PC-9 (cell line): ENCODE measurements around the gene VPS35. TPM values are rescaled to one million over a fixed set of nuclear protein-coding genes. Genes with fewer than 3 reads are reported as not detected.
"Not testable (repeated sequence)": the region's sequence is repeated elsewhere in the genome, so short reads cannot be mapped to it uniquely, and the experiment has no call there.

Source experiments
- BruUV-seq: library from RNA; stranded (reverse); fragments of 400-500 nt; replicated peaks from 2 replicates; lab custom pipeline; 2021; lab: Mats Ljungman, UMichigan
- CTCF ChIA-PET: fragments of 300-600 bp; sonication (Branson Sonifier 250); formaldehyde crosslinking; loops from one replicate; lab custom pipeline; 2022; ENCODE audit warnings: antibody characterized with exemption; lab: Charles Lee
- POLR2A ChIA-PET: fragments of 300-600 bp; sonication (Branson Sonifier 250); formaldehyde crosslinking; loops from one replicate; lab custom pipeline; 2022; ENCODE audit warnings: antibody characterized with exemption; ENCODE audit not compliant: unreplicated experiment; lab: Charles Lee
- DNase-seq, 2 experiments: peaks; one replicate each; pipeline versions ENCODE4 v3.0.0 to v3.0.0-alpha.2; 2015 to 2022; ENCODE audit warnings: mixed read lengths in 1 of 2
- H2AFZ ChIP-seq: fragments of 200-600 bp; sonication (generic); 2 replicates; pipeline ENCODE4 v1.8.1; 2017; ENCODE audit warnings: antibody characterized with exemption
- H3F3A ChIP-seq: fragments of 200-600 bp; sonication (generic); 2 replicates; pipeline ENCODE4 v1.8.1; 2017; ENCODE audit warnings: antibody characterized with exemption, mild to moderate bottlenecking, low read depth; ENCODE audit not compliant: insufficient read depth
- H3K27ac ChIP-seq: fragments of 200-600 bp; sonication (generic); 2 replicates; pipeline ENCODE4 v1.6.1; 2016; ENCODE audit warnings: mixed run types
- H3K27me3 ChIP-seq: fragments of 200-600 bp; sonication (generic); 2 replicates; pipeline ENCODE4 v1.6.1; 2016; ENCODE audit warnings: low read depth, mixed run types; ENCODE audit not compliant: insufficient read depth
- H3K36me3 ChIP-seq: fragments of 200-600 bp; sonication (generic); 2 replicates; pipeline ENCODE4 v1.6.1; 2016; ENCODE audit warnings: low read depth, mixed run types
- H3K4me1 ChIP-seq: fragments of 200-600 bp; sonication (generic); replicated peaks from 2 replicates; pipeline ENCODE4 v1.6.1; 2016; ENCODE audit warnings: mixed run types; ENCODE audit not compliant: insufficient read depth
- H3K4me2 ChIP-seq: fragments of 200-600 bp; sonication (generic); 2 replicates; pipeline ENCODE4 v1.6.1; 2017; ENCODE audit warnings: mixed run types
- H3K4me3 ChIP-seq: fragments of 200-600 bp; sonication (generic); 2 replicates; pipeline ENCODE4 v1.6.1; 2016; ENCODE audit warnings: mixed run types
- H3K79me2 ChIP-seq: fragments of 200-600 bp; sonication (generic); 2 replicates; pipeline ENCODE4 v1.6.1; 2017; ENCODE audit warnings: low read depth, mixed run types
- H3K9me2 ChIP-seq: fragments of 200-600 bp; sonication (generic); 2 replicates; pipeline ENCODE4 v1.8.1; 2017; ENCODE audit warnings: mild to moderate bottlenecking; ENCODE audit not compliant: insufficient read depth
- H3K9me3 ChIP-seq: fragments of 200-600 bp; sonication (generic); 2 replicates; pipeline ENCODE4 v1.8.1; 2016; ENCODE audit warnings: low read depth; ENCODE audit not compliant: insufficient read depth
- H4K20me1 ChIP-seq: fragments of 200-600 bp; sonication (generic); 2 replicates; pipeline ENCODE4 v1.8.1; 2017; ENCODE audit not compliant: insufficient read depth
- EZH2 ChIP-seq: fragments of 200-600 bp; sonication (generic); IDR thresholded peaks from 2 replicates; pipeline ENCODE4 v1.8.0; 2017; ENCODE audit warnings: antibody characterized with exemption, low read depth
- intact Hi-C: fragments of 100-400 bp; cut with micrococcal nuclease; formaldehyde crosslinking; loops from one replicate; pipeline ENCODE4 v1.10.0; 2022; ENCODE audit not compliant: unreplicated experiment
- total RNA-seq: library from RNA; stranded (reverse); gene quantifications from 2 replicates; pipeline ENCODE4 v1.2.3, GENCODE V29; 2021
- TF ChIP-seq, protein P1 (sequence below): fragments of 200-600 bp; sonication (generic); conservative IDR thresholded peaks from 2 replicates; pipeline ENCODE4 v1.6.1; 2017; ENCODE audit warnings: mixed run types, antibody characterized with exemption, mild to moderate bottlenecking, moderate library complexity

Gene VPS35
- total RNA-seq, 1 experiment from 2014 or later: 98.4 TPM

GRCh38 chr16:46687486-46687885 lies 1.5 kb downstream of the VPS35 start:
- Histone ChIP-seq H3K79me2 (peaks cover 86% of the 10 kb centered on the region), H3K4me2 (peak overlapping the region; percentile 91), H3K9me2 (0 out of 2 replicates have a peak, but pooled peaks cover 3% of the 10 kb centered on the region), H2AFZ (no peak overlapping the region), H3K27ac (no peak overlapping the region), H3F3A (peaks cover 14% of the 10 kb centered on the region; the same call in 1 of the 2 replicates), H3K27me3 (no peaks in the 10 kb centered on the region), H3K4me3 (peak overlapping the region; percentile 73), H3K36me3 (no peaks in the 10 kb centered on the region), H3K4me1 (peaks cover 34% of the 10 kb centered on the region), H4K20me1 (peaks cover 54% of the 10 kb centered on the region), H3K9me3 (no peaks in the 10 kb centered on the region)
- intact Hi-C loops: loop anchor here (5.0 kb wide), 2 partner anchors 70 to 115 kb away; no protein-coding TSS in a partner anchor
- ChIA-PET POLR2A (no interaction called here), CTCF (no interaction called here)
- no peak for TF ChIP-seq EZH2
- TF ChIP-seq, protein P1, sequence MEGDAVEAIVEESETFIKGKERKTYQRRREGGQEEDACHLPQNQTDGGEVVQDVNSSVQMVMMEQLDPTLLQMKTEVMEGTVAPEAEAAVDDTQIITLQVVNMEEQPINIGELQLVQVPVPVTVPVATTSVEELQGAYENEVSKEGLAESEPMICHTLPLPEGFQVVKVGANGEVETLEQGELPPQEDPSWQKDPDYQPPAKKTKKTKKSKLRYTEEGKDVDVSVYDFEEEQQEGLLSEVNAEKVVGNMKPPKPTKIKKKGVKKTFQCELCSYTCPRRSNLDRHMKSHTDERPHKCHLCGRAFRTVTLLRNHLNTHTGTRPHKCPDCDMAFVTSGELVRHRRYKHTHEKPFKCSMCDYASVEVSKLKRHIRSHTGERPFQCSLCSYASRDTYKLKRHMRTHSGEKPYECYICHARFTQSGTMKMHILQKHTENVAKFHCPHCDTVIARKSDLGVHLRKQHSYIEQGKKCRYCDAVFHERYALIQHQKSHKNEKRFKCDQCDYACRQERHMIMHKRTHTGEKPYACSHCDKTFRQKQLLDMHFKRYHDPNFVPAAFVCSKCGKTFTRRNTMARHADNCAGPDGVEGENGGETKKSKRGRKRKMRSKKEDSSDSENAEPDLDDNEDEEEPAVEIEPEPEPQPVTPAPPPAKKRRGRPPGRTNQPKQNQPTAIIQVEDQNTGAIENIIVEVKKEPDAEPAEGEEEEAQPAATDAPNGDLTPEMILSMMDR: no peak
- BruUV-seq: TSS peak; percentile 49
- no peak for DNase-seq

DNA sequence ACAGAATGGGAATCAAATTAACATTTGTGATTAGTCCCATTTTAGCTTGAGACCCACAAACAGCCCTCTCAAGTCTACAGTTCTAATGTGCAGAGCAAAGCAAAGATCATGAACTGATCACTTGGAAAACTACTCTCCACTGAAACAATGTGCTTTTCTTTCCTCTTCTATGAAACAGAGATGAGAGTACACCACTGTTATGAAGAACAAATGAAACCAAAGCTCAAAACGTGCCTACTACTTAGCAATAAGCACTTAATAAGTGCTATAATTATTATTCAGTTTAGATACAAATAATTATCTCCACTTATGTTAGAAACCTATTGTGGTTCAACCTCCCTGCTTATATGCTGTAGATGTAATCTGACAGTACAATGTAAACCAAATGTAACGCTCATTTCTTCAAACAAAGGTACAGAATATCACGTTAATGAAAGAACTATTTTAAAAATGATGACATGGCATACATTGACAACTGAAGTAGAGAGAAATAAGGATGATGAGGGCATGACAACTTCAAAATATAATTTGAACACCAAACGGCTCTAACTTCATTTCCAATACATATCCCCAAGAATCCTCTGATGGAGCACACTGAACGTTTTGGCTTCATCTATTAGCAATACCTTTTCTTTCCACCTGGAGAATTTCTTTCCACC lies 2.0 kb downstream of the VPS35 start:
- Histone ChIP-seq H3K9me3 (no peaks in the 10 kb centered on the region), H3K79me2 (peaks cover 86% of the 10 kb centered on the region), H3K4me3 (peak overlapping the region; percentile 73; the same call in 1 of the 2 replicates), H3K4me2 (peak overlapping the region; percentile 91), H3K27me3 (no peaks in the 10 kb centered on the region), H2AFZ (no peak overlapping the region), H3F3A (peaks cover 14% of the 10 kb centered on the region; the same call in 1 of the 2 replicates), H3K9me2 (0 out of 2 replicates have a peak, but pooled peaks cover 3% of the 10 kb centered on the region), H4K20me1 (peaks cover 55% of the 10 kb centered on the region), H3K27ac (no peak overlapping the region), H3K4me1 (peaks cover 34% of the 10 kb centered on the region), H3K36me3 (no peaks in the 10 kb centered on the region)
- no peak for DNase-seq
- ChIA-PET POLR2A (no interaction called here), CTCF (no interaction called here)
- TF ChIP-seq, protein P1: no peak
- no peak for TF ChIP-seq EZH2
- intact Hi-C loops: loop anchor here (5.0 kb wide), 2 partner anchors 70 to 115 kb away; no protein-coding TSS in a partner anchor
- BruUV-seq: no TSS peak

GRCh38 chr16:46681867-46682266 lies 7.1 kb downstream of the VPS35 start:
- H3K9me3 ChIP-seq, H3K4me2 ChIP-seq, DNase-seq, H3K4me3 ChIP-seq, H3F3A ChIP-seq, intact Hi-C loops, H3K9me2 ChIP-seq, H3K27me3 ChIP-seq, H2AFZ ChIP-seq, CTCF ChIA-PET, H3K27ac ChIP-seq, BruUV-seq: not testable (repeated sequence)
- peaks cover 16% of the 10 kb centered on the region for H3K36me3 ChIP-seq
- H4K20me1 ChIP-seq: peaks cover 47% of the 10 kb centered on the region
- H3K79me2 ChIP-seq: peaks cover 55% of the 10 kb centered on the region
- POLR2A ChIA-PET: interaction anchor here (0.6 kb wide), 1 partner anchor 285 kb away, joined by 4 read pairs; no protein-coding TSS in a partner anchor
- peaks cover 11% of the 10 kb centered on the region for H3K4me1 ChIP-seq

GRCh38 chr16:46677943-46678342 lies 11.0 kb downstream of the VPS35 start:
- peaks cover 11% of the 10 kb centered on the region; the same call in 1 of the 2 replicates for H4K20me1 ChIP-seq
- H3K36me3 ChIP-seq: peaks cover 16% of the 10 kb centered on the region
- H2AFZ ChIP-seq, H3K9me3 ChIP-seq, DNase-seq, H3K27ac ChIP-seq, H3K4me3 ChIP-seq, H3K4me2 ChIP-seq, H3K4me1 ChIP-seq, H3F3A ChIP-seq, intact Hi-C loops, H3K27me3 ChIP-seq, BruUV-seq, H3K9me2 ChIP-seq: not testable (repeated sequence)
- peaks cover 16% of the 10 kb centered on the region for H3K79me2 ChIP-seq
- ChIA-PET CTCF (interaction anchor here (0.6 kb wide), 1 partner anchor 11 kb away, joined by 8 read pairs; the partner anchor contains the start of gene ORC6), POLR2A (interaction anchor here (0.6 kb wide), 1 partner anchor 112 kb away, joined by 11 read pairs; no protein-coding TSS in a partner anchor)
